Brain pericyte (primary cell): Measurements from ENCODE around the gene PRAMEF10.
"Not testable (repeated sequence)": the region's sequence is repeated elsewhere in the genome, so short reads cannot be mapped to it uniquely, and the experiment has no call there.

Experiments
- DNase-seq: peaks from one replicate; pipeline ENCODE4 v3.0.0-alpha.2; 2012; ENCODE audit warnings: low read depth, low spot score

PRAMEF10 gene

GRCh38 chr1:12898170-12898569 lies at the start of gene PRAMEF10:
Gene PRAMEF10 (minus strand): TSS chr1:12898270. CDS start chr1:12895847, 2,423 bp downstream.
- DNase-seq, result not testable (repeated sequence)

GRCh38 chr1:12947480-12947879 lies 49.4 kb upstream of the PRAMEF10 start, which contains the start of gene PRAMEF6:
Gene PRAMEF6 (minus strand): TSS chr1:12947580. CDS start chr1:12942518, 5,062 bp downstream.
- DNase-seq, result not testable (repeated sequence)

GRCh38 chr1:12924368-12924767 lies 26.3 kb upstream of the PRAMEF10 start:
- DNase-seq, result not testable (repeated sequence)

- DNase-seq, result not testable (repeated sequence)
These were observed 23.7 kb upstream of the PRAMEF10 start for GRCh38 chr1:12921749-12922148.

GRCh38 chr1:12916310-12916709 lies 18.2 kb upstream of the PRAMEF10 start, which contains the start of gene PRAMEF7:
Gene PRAMEF7 (plus strand): TSS chr1:12916610. CDS start chr1:12917693, 1,083 bp downstream.
- not testable (repeated sequence) for DNase-seq

GRCh38 chr1:12903793-12904572 lies 5.9 kb upstream of the PRAMEF10 start:
- not testable (repeated sequence) for DNase-seq

- not testable (repeated sequence) for DNase-seq
These were observed 1.1 kb upstream of the PRAMEF10 start for GRCh38 chr1:12899186-12899585.

- DNase-seq, result not testable (repeated sequence)
These were observed 12.0 kb downstream of the PRAMEF10 start, which contains the start of gene PRAMEF4 for GRCh38 chr1:12886101-12886500. Gene PRAMEF4 (minus strand): TSS chr1:12886201. CDS start chr1:12883394, 2,807 bp downstream.

GRCh38 chr1:12878453-12878852 lies 19.6 kb downstream of the PRAMEF10 start:
- not testable (repeated sequence) for DNase-seq

- DNase-seq, result not testable (repeated sequence)
These were observed 34.8 kb downstream of the PRAMEF10 start for GRCh38 chr1:12863131-12863880.

- not testable (repeated sequence) for DNase-seq
These were observed 41.3 kb downstream of the PRAMEF10 start, which contains the start of gene PRAMEF2 for GRCh38 chr1:12856786-12857185. Gene PRAMEF2 (plus strand): TSS chr1:12857086. CDS start chr1:12859010, 1,924 bp downstream.

GRCh38 chr1:12851779-12852178 lies 46.3 kb downstream of the PRAMEF10 start:
- DNase-seq, result no peak

- not testable (repeated sequence) for DNase-seq
These were observed 49.5 kb downstream of the PRAMEF10 start, which contains the start of gene HNRNPCL1 for GRCh38 chr1:12848620-12849019. Gene HNRNPCL1 (minus strand): TSS chr1:12848720. CDS start chr1:12848289, 431 bp downstream.
